Psoas muscle (tissue), 8 donors: ENCODE data around the gene DERL3. TPM values are rescaled to one million over a fixed set of nuclear protein-coding genes. Genes with fewer than 3 reads are reported as not detected.
A peak's percentile ranks its signal among the peaks of the same experiment; 100 is the strongest.

Experiments
- ATAC-seq, 4 donors: fragments of 200-7000 bp; cut with Tn5 transposase; one replicate each; pipeline ENCODE4 v1.9.1; 2020; ENCODE audit warnings: moderate library complexity in 3 of 4, mild to moderate bottlenecking in 2 of 4
- DNase-seq, 2 donors: peaks; one replicate each; pipeline ENCODE4 v3.0.0-alpha.2; 2020
- H3K27ac ChIP-seq: fragments of 200-600 bp; one replicate; pipeline ENCODE4 v1.8.0; 2022
- H3K27me3 ChIP-seq, 3 donors: fragments of 200-600 bp in 1 of 3; one replicate each; pipeline versions ENCODE4 v1.6.1 to v1.8.0; 2013 to 2022; ENCODE audit warnings: low read length in 2 of 3, mild to moderate bottlenecking in 2 of 3, moderate library complexity in 1 of 3; ENCODE audit not compliant: insufficient read depth in 3 of 3
- H3K36me3 ChIP-seq, 2 donors: fragments of 200-600 bp in 1 of 2; one replicate each; pipeline versions ENCODE4 v1.6.1 to v1.8.0; 2013 to 2022; ENCODE audit warnings: low read depth in 1 of 2, mild to moderate bottlenecking in 1 of 2, moderate library complexity in 1 of 2; ENCODE audit not compliant: insufficient read depth in 1 of 2
- H3K4me1 ChIP-seq: fragments of 200-600 bp; one replicate; pipeline ENCODE4 v1.8.0; 2022
- H3K4me3 ChIP-seq: fragments of 200-600 bp; one replicate; pipeline ENCODE4 v1.8.0; 2022; ENCODE audit warnings: mild to moderate bottlenecking
- H3K9me3 ChIP-seq: fragments of 200-600 bp; one replicate; pipeline ENCODE4 v1.8.0; 2022
- CTCF ChIP-seq: fragments of 200-600 bp; IDR thresholded peaks from one replicate; pipeline ENCODE4 v1.8.0; 2022; ENCODE audit warnings: antibody characterized with exemption
- WGBS, 3 donors: extraction: QIAGEN DNeasy Blood & Tissue Kit; methylation state at CpG; one replicate each; pipeline versions ENCODE4 v1.1.6 to v1.1.7; 2013; 5-methylcytosine and 5-hydroxymethylcytosine counted together
- intact Hi-C, 2 donors: fragments of 100-400 bp; cut with DNase I; formaldehyde crosslinking; loops; one replicate each; pipeline versions ENCODE4 v1.11.0 to v1.14.2; 2022
- polyA plus RNA-seq, 3 donors: library from polyadenylated mRNA; stranded (reverse); fragments of 200-250 nt; gene quantifications; one replicate each; pipeline ENCODE4 v1.2.3, GENCODE V29; 2013
- total RNA-seq, 4 donors: library from RNA; stranded (reverse); fragmentation: NEBNext Ultra II Directional in 2 of 4; extraction: Animal tissue kit (Norgen Biotek cat#: 25700) in 2 of 4; gene quantifications; one replicate each; pipeline versions ENCODE4 v1.2.1 to v1.2.4, GENCODE V29; 2021 to 2023
- donor health status: healthy with polysubstance abuse.
- donor health status: DM: no; HTN: no; CAD: no; lungs with moderate emphysema.
- donor health status: Bipolar disorder and iron deficiency.
- donor health status: healthy.
- donor health status: DM: yes; HTN: yes; CAD: no.
- donor health status: DM: no; HTN: no; CAD: no.
- donor health status: DM: no; HTN: no; CAD: no.
- donor health status: DM: yes; HTN: yes; CAD: no.

The DERL3 gene
- total and polyA plus RNA-seq, 7 donors: 0.22 to 4.4 (median 0.92) TPM

GRCh38 chr22:23833017-23833751, 5.6 kb downstream of the DERL3 start:
- 74 to 92% (median 90%) methylated on average over 16 of the region's 16 CpGs for WGBS, 3 donors
- intact Hi-C loops: no loop called here
- DNase-seq: peak in 1 of 2 donors; percentile 48
- Histone ChIP-seq H3K9me3 (no peaks in the 10 kb centered on the region), H3K4me1 (peaks cover 59% of the 10 kb centered on the region), H3K27ac (peak overlapping the region; percentile 1), H3K4me3 (no peak overlapping the region), H3K27me3 (no peaks in the 10 kb centered on the region), H3K36me3 (peaks cover 0 to 28% of the 10 kb centered on the region in 2 donors)
- no peak for TF ChIP-seq CTCF
- no peak for ATAC-seq

- TF ChIP-seq CTCF: no peak
- no peaks in the 10 kb centered on the region for H3K27me3 ChIP-seq
- ATAC-seq: no peak
- H3K36me3 ChIP-seq: peaks cover 0 to 34% of the 10 kb centered on the region in 2 donors
- peak in 1 of 2 donors; percentile 28 for DNase-seq
- 54 to 74% (median 70%) methylated on average over 10 to 11 of the region's 11 CpGs for WGBS, 3 donors
- H3K4me1 ChIP-seq: peaks cover 60% of the 10 kb centered on the region
- H3K9me3 ChIP-seq: no peaks in the 10 kb centered on the region
- intact Hi-C loops: no loop called here
- H3K4me3 ChIP-seq: no peak overlapping the region
- peak overlapping the region; percentile 4 for H3K27ac ChIP-seq
Observed at GRCh38 chr22:23832226-23833016, 6.4 kb downstream of the DERL3 start.

GRCh38 chr22:23831781-23832180, 7.0 kb downstream of the DERL3 start:
- Histone ChIP-seq H3K27me3 (no peaks in the 10 kb centered on the region), H3K9me3 (no peaks in the 10 kb centered on the region), H3K36me3 (peaks cover 0 to 40% of the 10 kb centered on the region in 2 donors), H3K4me1 (peaks cover 60% of the 10 kb centered on the region), H3K27ac (no peak overlapping the region), H3K4me3 (no peak overlapping the region)
- intact Hi-C loops: no loop called here
- no peak for ATAC-seq
- TF ChIP-seq CTCF: no peak
- DNase-seq: peak in 1 of 2 donors; percentile 44
- 81 to 84% (median 83%) methylated on average over 10 of the region's 10 CpGs for WGBS, 3 donors

- H3K4me3 ChIP-seq: no peak overlapping the region
- no peaks in the 10 kb centered on the region for H3K27me3 ChIP-seq
- H3K27ac ChIP-seq: no peak overlapping the region
- ATAC-seq: no peak
- TF ChIP-seq CTCF: no peak
- peaks cover 0 to 46% of the 10 kb centered on the region in 2 donors for H3K36me3 ChIP-seq
- peaks cover 58% of the 10 kb centered on the region for H3K4me1 ChIP-seq
- intact Hi-C loops: no loop called here
- no peaks in the 10 kb centered on the region for H3K9me3 ChIP-seq
- 87 to 93% (median 90%) methylated on average over 8 of the region's 8 CpGs for WGBS, 3 donors
- DNase-seq: peak in 1 of 2 donors; percentile 49
Observed at GRCh38 chr22:23831261-23831660, 7.5 kb downstream of the DERL3 start.
